Progenitor cell of endocrine pancreas (in vitro differentiated cells): ENCODE data around the gene TUBA8. TPM values are rescaled to one million over a fixed set of nuclear protein-coding genes. Genes with fewer than 3 reads are reported as not detected.

Experiments used
- DNase-seq: peaks from one replicate; pipeline ENCODE4 v3.0.0; 2021; ENCODE audit warnings: low spot score; ENCODE audit not compliant: unreplicated experiment
- H3K27ac Mint-ChIP-seq: 2 replicates; pipeline ENCODE4 v1.8.0; 2021; ENCODE audit warnings: mild to moderate bottlenecking, moderate library complexity, mixed read lengths
- H3K27me3 Mint-ChIP-seq: 2 replicates; pipeline ENCODE4 v1.8.0; 2021; ENCODE audit warnings: mixed read lengths
- H3K36me3 Mint-ChIP-seq: 2 replicates; pipeline ENCODE4 v1.8.0; 2022; ENCODE audit warnings: mixed read lengths; ENCODE audit not compliant: insufficient read depth
- H3K4me1 Mint-ChIP-seq: 2 replicates; pipeline ENCODE4 v1.8.0; 2021; ENCODE audit warnings: low read depth, mixed read lengths
- H3K4me3 Mint-ChIP-seq: 2 replicates; pipeline ENCODE4 v1.8.0; 2021; ENCODE audit warnings: low read depth, mild to moderate bottlenecking, moderate library complexity, mixed read lengths
- H3K9me3 Mint-ChIP-seq: 2 replicates; pipeline ENCODE4 v1.8.0; 2021; ENCODE audit warnings: low read depth, mixed read lengths
- total RNA-seq: library from RNA; stranded (reverse); gene quantifications from 2 replicates; pipeline ENCODE4 v1.2.1, GENCODE V29; 2021
- TF ChIP-seq, protein P1 (sequence below): fragments of 200-600 bp; sonication (generic); IDR thresholded peaks from one replicate; pipeline ENCODE4 v1.5.0; 2021; ENCODE audit warnings: antibody characterized with exemption, mild to moderate bottlenecking; ENCODE audit not compliant: unreplicated experiment

The TUBA8 gene
- total RNA-seq, 1 donor from 2014 or later = 2.4 TPM

DNA sequence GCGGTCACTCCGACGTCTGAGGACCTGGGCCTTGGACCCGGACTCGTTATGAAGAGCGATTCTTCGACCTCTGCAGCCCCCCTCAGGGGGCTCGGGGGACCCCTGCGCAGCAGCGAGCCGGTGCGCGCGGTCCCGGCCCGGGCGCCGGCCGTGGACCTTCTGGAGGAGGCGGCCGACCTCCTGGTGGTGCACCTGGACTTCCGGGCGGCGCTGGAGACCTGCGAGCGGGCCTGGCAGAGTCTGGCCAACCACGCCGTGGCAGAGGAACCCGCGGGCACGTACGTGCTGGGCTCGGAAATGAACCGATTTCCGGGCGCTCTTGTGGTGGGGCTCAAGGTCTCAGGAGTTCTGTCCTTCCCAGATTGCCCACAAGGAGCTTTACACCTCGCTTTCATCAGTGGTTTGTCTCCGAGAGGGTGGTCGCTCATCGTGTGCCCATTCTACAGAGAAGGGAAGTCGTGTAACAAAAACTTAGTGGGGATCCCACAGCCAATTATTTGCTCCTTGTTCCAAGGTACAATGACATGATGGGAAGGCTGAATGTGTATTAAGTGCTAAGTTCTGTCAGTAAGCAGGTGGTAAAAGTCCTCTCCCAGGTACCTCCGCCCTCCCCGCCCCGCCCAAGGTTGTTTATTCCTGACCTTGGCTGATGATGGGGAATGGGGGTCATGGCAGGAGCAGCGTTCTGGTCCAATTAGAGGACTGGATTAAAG lies 32.1 kb upstream of the TUBA8 start:
- Mint-ChIP-seq H3K36me3 (peaks cover 20% of the 10 kb centered on the region), H3K4me3 (peak overlapping the region; percentile 88), H3K4me1 (peaks cover 13% of the 10 kb centered on the region), H3K27me3 (no peaks in the 10 kb centered on the region), H3K27ac (peak overlapping the region; percentile 98), H3K9me3 (no peaks in the 10 kb centered on the region)
- TF ChIP-seq, protein P1, sequence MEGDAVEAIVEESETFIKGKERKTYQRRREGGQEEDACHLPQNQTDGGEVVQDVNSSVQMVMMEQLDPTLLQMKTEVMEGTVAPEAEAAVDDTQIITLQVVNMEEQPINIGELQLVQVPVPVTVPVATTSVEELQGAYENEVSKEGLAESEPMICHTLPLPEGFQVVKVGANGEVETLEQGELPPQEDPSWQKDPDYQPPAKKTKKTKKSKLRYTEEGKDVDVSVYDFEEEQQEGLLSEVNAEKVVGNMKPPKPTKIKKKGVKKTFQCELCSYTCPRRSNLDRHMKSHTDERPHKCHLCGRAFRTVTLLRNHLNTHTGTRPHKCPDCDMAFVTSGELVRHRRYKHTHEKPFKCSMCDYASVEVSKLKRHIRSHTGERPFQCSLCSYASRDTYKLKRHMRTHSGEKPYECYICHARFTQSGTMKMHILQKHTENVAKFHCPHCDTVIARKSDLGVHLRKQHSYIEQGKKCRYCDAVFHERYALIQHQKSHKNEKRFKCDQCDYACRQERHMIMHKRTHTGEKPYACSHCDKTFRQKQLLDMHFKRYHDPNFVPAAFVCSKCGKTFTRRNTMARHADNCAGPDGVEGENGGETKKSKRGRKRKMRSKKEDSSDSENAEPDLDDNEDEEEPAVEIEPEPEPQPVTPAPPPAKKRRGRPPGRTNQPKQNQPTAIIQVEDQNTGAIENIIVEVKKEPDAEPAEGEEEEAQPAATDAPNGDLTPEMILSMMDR = peak; percentile 18
- DNase-seq = peak; percentile 15

DNA sequence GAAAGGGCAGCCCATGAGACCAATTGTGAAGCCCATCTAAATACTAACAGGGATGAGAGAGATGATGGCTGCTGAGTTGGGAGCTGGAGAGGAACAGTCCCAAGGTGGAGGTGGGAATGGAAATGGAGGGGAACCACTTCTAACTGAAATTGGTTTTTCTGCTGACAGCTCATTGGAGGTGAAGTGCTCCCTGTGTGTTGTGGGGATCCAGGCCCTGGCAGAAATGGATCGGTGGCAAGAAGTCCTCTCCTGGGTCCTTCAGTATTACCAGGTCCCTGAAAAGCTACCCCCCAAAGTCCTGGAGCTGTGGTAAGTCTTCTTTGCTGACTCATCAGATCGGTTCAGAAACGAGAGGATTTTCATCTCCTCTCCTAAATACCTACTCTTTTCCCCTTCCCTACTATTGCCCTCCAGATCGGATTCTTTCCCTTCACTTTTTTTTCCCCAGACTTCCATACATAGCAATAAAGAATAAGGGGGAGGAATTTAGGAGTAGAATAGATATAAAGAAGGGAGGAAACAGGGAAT lies 30.8 kb upstream of the TUBA8 start:
- Mint-ChIP-seq H3K27ac (no peak overlapping the region), H3K9me3 (no peaks in the 10 kb centered on the region), H3K4me1 (peaks cover 13% of the 10 kb centered on the region), H3K4me3 (peak overlapping the region; percentile 88), H3K36me3 (peaks cover 21% of the 10 kb centered on the region), H3K27me3 (no peaks in the 10 kb centered on the region)
- DNase-seq = no peak
- TF ChIP-seq, protein P1 = no peak

DNA sequence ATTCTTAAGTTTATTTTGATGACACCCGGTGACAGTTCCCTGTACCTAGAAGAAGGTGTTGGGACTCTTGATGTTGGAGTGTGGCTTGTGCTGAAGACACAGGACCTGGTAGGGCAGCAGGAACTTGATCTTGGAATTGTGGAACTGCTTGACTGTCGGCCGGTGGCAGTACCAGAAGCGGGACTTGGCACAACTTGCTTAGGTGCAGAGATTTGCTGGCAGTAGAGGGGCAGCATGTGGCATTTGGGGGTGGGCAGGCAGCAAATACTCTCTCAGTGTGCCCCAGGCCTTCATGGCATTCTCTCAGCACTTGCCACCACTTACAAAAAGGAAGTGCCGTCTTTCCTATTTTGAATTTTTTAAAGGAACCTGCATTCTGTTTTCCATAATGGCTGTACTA lies 29.2 kb upstream of the TUBA8 start:
- H3K4me1 Mint-ChIP-seq = peaks cover 10% of the 10 kb centered on the region
- peaks cover 26% of the 10 kb centered on the region for H3K36me3 Mint-ChIP-seq
- H3K27ac Mint-ChIP-seq = no peak overlapping the region
- no peak overlapping the region for H3K4me3 Mint-ChIP-seq
- no peaks in the 10 kb centered on the region for H3K27me3 Mint-ChIP-seq
- DNase-seq = no peak
- TF ChIP-seq, protein P1 = no peak
- H3K9me3 Mint-ChIP-seq = no peaks in the 10 kb centered on the region

DNA sequence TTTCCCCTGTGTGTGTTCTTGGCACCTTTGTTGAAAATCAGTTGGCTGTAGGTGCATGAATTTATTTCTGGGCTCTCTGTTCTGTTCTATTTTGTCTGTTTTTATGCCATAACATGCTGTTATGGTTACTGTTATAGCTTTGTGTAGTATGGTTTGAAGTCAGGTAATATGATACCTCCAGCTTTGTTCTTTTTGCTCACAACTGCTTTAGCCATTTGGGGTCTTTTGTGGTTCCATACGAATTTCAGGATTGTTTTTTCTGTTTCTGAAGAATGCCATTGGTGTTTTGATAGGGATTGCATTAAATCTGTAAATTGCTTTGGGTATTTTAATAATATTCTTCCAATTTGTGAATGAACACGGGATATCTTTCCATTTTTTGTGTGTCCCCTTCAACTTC lies 28.1 kb upstream of the TUBA8 start:
- TF ChIP-seq, protein P1 = no peak
- H3K4me1 Mint-ChIP-seq = peaks cover 6% of the 10 kb centered on the region
- H3K27ac Mint-ChIP-seq = no peak overlapping the region
- no peaks in the 10 kb centered on the region for H3K9me3 Mint-ChIP-seq
- H3K4me3 Mint-ChIP-seq = no peak overlapping the region
- H3K36me3 Mint-ChIP-seq = peaks cover 27% of the 10 kb centered on the region
- no peaks in the 10 kb centered on the region for H3K27me3 Mint-ChIP-seq
- no peak for DNase-seq

DNA sequence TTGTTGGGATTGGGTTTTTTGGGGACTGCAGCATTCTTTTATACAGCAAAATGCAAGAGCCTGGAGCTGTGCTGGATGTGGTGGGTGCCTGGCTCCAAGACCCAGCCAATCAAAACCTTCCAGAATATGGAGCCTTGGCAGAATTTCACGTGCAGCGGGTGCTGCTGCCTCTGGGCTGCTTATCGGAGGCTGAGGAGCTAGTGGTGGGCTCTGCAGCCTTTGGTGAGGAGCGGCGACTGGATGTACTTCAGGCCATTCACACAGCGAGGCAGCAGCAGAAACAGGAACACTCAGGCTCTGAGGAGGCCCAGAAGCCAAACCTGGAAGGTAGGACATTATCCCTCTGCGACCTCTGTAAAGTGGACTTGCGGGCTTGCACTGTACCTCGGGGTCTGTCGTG lies 27.2 kb upstream of the TUBA8 start:
- Mint-ChIP-seq H3K36me3 (peaks cover 27% of the 10 kb centered on the region), H3K27me3 (no peaks in the 10 kb centered on the region), H3K27ac (peak overlapping the region; percentile 7), H3K4me3 (no peak overlapping the region), H3K9me3 (no peaks in the 10 kb centered on the region), H3K4me1 (peaks cover 3% of the 10 kb centered on the region)
- TF ChIP-seq, protein P1 = no peak
- no peak for DNase-seq
